ENCODE data around the gene KAZALD1.

- no peak for TF ChIP-seq CTCF (IDR thresholded peaks at IDR 0.05; ENCODE audit: insufficient read depth, low read depth, low read length)
- TF ChIP-seq EZH2 (IDR thresholded peaks at IDR 0.05; ENCODE audit: insufficient read depth, low read length), result no peak
Observed at GRCh38 chr10:101085846-101086245, 24.1 kb downstream of the KAZALD1 start.

Measured in astrocyte (in vitro differentiated cells and primary cell).